Measurements from ENCODE around the gene SMIM38. TPM values are rescaled to one million over a fixed set of nuclear protein-coding genes. Genes with fewer than 3 reads are reported as not detected.

Gene SMIM38
- polyA plus RNA-seq, 1 experiment: 0.09 TPM

DNA sequence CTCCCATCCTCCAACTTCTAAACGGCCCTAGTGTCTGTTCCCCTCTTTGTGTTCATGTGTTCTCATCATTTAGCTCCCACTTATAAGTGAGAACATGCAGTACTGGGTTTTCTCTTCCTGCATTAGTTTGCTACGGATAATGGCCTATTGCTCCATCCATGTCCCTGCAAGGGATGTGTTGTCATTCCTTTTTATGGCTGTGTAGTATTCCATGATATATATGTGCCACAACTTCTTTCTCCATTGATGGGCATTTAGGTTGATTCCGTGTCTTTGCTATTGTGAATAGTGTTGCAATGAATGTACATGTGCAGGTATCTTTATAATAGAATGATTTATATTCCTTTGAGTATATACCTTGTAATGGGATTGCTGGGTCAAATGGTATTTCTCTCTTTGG is 5.6 kb upstream of the SMIM38 start:
- TF ChIP-seq CTCF (IDR thresholded peaks at IDR 0.05; ENCODE audit: low read depth, low read length): no peak

DNA sequence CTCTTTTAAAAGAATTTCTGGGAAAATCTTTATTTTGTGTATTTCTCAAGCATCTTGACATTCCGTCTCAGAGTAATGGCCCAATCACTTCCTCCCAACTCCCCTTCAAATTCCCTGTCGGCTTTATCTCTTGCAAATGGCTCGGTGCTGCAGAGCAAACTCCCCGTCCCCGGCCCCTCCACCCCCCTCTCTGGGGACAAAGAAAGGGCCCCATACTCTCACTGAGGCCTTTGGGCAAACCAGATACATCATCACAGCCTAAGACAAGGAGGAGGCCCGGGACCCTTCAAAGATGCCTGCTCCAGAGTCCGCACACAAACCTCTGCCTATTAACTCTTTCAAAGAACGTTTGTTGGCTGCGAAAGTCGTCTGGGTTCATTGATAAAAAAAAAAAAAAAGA is 3.9 kb upstream of the SMIM38 start:
- H3K9me3 ChIP-seq (ENCODE audit: control insufficient read depth, insufficient read depth, low read length): peaks cover 17% of the 10 kb centered on the region
- POLR2A ChIA-PET: interaction anchor here (0.7 kb wide), 1 partner anchor 336 kb away, joined by 3 read pairs; no protein-coding TSS in a partner anchor
- CTCF ChIA-PET: interaction anchor here (1.0 kb wide), 1 partner anchor 21 kb away, joined by 5 read pairs; no protein-coding TSS in a partner anchor
- TF ChIP-seq CTCF (IDR thresholded peaks at IDR 0.05; ENCODE audit: low read depth, low read length): no peak
- no peak overlapping the region for H3K4me3 ChIP-seq (ENCODE audit: low read depth, low read length)
- DNase-seq (ENCODE audit: low read depth, low spot score): no peak
- no peak overlapping the region for H3K27ac ChIP-seq (ENCODE audit: low read depth, low read length)
- no peaks in the 10 kb centered on the region for H3K27me3 ChIP-seq (ENCODE audit: control insufficient read depth, insufficient read depth, low read length)

More for the DNA sequence above, 5.6 kb upstream of the SMIM38 start:
- CTCF ChIA-PET: interaction anchor here (1.3 kb wide), 1 partner anchor 18 kb away, joined by 3 read pairs; no protein-coding TSS in a partner anchor
- H3K27ac ChIP-seq (ENCODE audit: low read depth, low read length): no peak overlapping the region
- H3K27me3 ChIP-seq (ENCODE audit: control insufficient read depth, insufficient read depth, low read length): no peaks in the 10 kb centered on the region
- no peak for DNase-seq (ENCODE audit: low read depth, low spot score)
- POLR2A ChIA-PET: no interaction called here
- no peak overlapping the region for H3K4me3 ChIP-seq (ENCODE audit: low read depth, low read length)
- H3K9me3 ChIP-seq (ENCODE audit: control insufficient read depth, insufficient read depth, low read length): peaks cover 18% of the 10 kb centered on the region

GRCh38 chr11:69152733-69153421 is 2.9 kb upstream of the SMIM38 start:
- no peak for DNase-seq (ENCODE audit: low read depth, low spot score)
- ChIA-PET POLR2A (interaction anchor here (0.7 kb wide), 2 partner anchors 335 to 644 kb away, joined by 3 to 7 read pairs; no protein-coding TSS in a partner anchor), CTCF (interaction anchor here (0.6 to 1.0 kb wide), 2 partner anchors 22 to 43 kb away, joined by 3 to 5 read pairs; no protein-coding TSS in a partner anchor)
- Histone ChIP-seq H3K4me3 (ENCODE audit: low read depth, low read length) (no peak overlapping the region), H3K9me3 (ENCODE audit: control insufficient read depth, insufficient read depth, low read length) (peaks cover 10% of the 10 kb centered on the region), H3K27ac (ENCODE audit: low read depth, low read length) (no peak overlapping the region), H3K27me3 (ENCODE audit: control insufficient read depth, insufficient read depth, low read length) (no peaks in the 10 kb centered on the region)
- TF ChIP-seq CTCF (IDR thresholded peaks at IDR 0.05; ENCODE audit: low read depth, low read length): no peak

DNA sequence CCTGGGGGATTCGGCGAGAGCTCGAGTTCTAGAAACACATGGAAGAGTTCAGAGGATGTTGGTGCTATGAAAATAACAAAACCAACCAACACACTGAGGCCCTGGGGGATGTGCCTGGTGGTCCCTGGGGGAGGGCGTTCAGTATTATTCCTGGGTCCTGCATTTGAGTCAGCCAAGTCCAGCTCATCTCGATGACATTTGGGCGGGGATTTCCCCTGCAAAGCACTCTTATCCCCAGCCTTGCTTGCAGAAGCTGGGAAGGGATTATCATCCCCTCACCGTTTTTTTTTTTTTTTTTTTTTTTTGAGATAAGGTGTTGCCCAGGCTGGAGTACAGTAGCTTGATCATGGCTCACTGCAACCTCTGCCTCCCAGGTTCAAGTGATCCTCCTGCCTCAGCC is 2.1 kb upstream of the SMIM38 start:
- Histone ChIP-seq H3K27ac (ENCODE audit: low read depth, low read length) (no peak overlapping the region), H3K27me3 (ENCODE audit: control insufficient read depth, insufficient read depth, low read length) (no peaks in the 10 kb centered on the region), H3K9me3 (ENCODE audit: control insufficient read depth, insufficient read depth, low read length) (peaks cover 8% of the 10 kb centered on the region), H3K4me3 (ENCODE audit: low read depth, low read length) (no peak overlapping the region)
- ChIA-PET POLR2A (interaction anchor here (0.7 kb wide), 1 partner anchor 645 kb away, joined by 7 read pairs; no protein-coding TSS in a partner anchor), CTCF (interaction anchor here (0.6 kb wide), 1 partner anchor 44 kb away, joined by 3 read pairs; no protein-coding TSS in a partner anchor)
- no peak for DNase-seq (ENCODE audit: low read depth, low spot score)
- no peak for TF ChIP-seq CTCF (IDR thresholded peaks at IDR 0.05; ENCODE audit: low read depth, low read length)

- no peak overlapping the region for H3K27ac ChIP-seq (ENCODE audit: low read depth, low read length)
- no peaks in the 10 kb centered on the region for H3K27me3 ChIP-seq (ENCODE audit: control insufficient read depth, insufficient read depth, low read length)
- no peak for TF ChIP-seq CTCF (IDR thresholded peaks at IDR 0.05; ENCODE audit: low read depth, low read length)
- no peak overlapping the region for H3K4me3 ChIP-seq (ENCODE audit: low read depth, low read length)
- POLR2A ChIA-PET: no interaction called here
- DNase-seq (ENCODE audit: low read depth, low spot score): no peak
- H3K9me3 ChIP-seq (ENCODE audit: control insufficient read depth, insufficient read depth, low read length): peaks cover 6% of the 10 kb centered on the region
- CTCF ChIA-PET: no interaction called here
Observed at GRCh38 chr11:69154211-69154913, 1.4 kb upstream of the SMIM38 start.

Measured in AG04450 (cell line).